ENCODE results near the gene MAP3K6. TPM values are rescaled to one million over a fixed set of nuclear protein-coding genes. Genes with fewer than 3 reads are reported as not detected.
A peak's percentile ranks its signal among the peaks of the same experiment; 100 is the strongest.

The MAP3K6 gene
- total RNA-seq, 1 experiment from 2014 or later = 37.0 TPM

GRCh38 chr1:27335506-27336422 lies 31.0 kb downstream of the MAP3K6 start:
- DNase-seq (ENCODE audit: low read depth) = no peak

GRCh38 chr1:27333717-27334279 lies 33.0 kb downstream of the MAP3K6 start:
- DNase-seq (ENCODE audit: low read depth) = no peak

- peak; percentile 34 for DNase-seq (ENCODE audit: low read depth)
Observed at GRCh38 chr1:27332536-27333281, 34.1 kb downstream of the MAP3K6 start.

GRCh38 chr1:27331922-27332321 lies 34.8 kb downstream of the MAP3K6 start:
- DNase-seq (ENCODE audit: low read depth) = no peak

GRCh38 chr1:27331426-27331825 lies 35.3 kb downstream of the MAP3K6 start:
- no peak for DNase-seq (ENCODE audit: low read depth)

GRCh38 chr1:27330786-27331185 lies 36.0 kb downstream of the MAP3K6 start:
- DNase-seq (ENCODE audit: low read depth) = no peak

GRCh38 chr1:27327964-27328363 lies 38.8 kb downstream of the MAP3K6 start:
- DNase-seq (ENCODE audit: low read depth) = no peak

- no peak for DNase-seq (ENCODE audit: low read depth)
Observed at GRCh38 chr1:27325286-27325685, 41.5 kb downstream of the MAP3K6 start.

GRCh38 chr1:27322569-27323240 lies 44.1 kb downstream of the MAP3K6 start:
- no peak for DNase-seq (ENCODE audit: low read depth)

- peak; percentile 96 for DNase-seq (ENCODE audit: low read depth)
Observed at GRCh38 chr1:27321813-27322568, 44.8 kb downstream of the MAP3K6 start, which contains the start of gene TMEM222. Gene TMEM222 (plus strand): TSS chr1:27322163. CDS start chr1:27322198, 35 bp downstream.

- no peak for DNase-seq (ENCODE audit: low read depth)
Observed at GRCh38 chr1:27318596-27318995, 48.2 kb downstream of the MAP3K6 start.

- no peak for DNase-seq (ENCODE audit: low read depth)
Observed at GRCh38 chr1:27318136-27318535, 48.6 kb downstream of the MAP3K6 start.

GRCh38 chr1:27316860-27317259 lies 49.9 kb downstream of the MAP3K6 start:
- no peak for DNase-seq (ENCODE audit: low read depth)

GRCh38 chr1:27314737-27315136 lies 52.0 kb downstream of the MAP3K6 start:
- DNase-seq (ENCODE audit: low read depth) = no peak

GRCh38 chr1:27314169-27314568 lies 52.6 kb downstream of the MAP3K6 start:
- no peak for DNase-seq (ENCODE audit: low read depth)

- no peak for DNase-seq (ENCODE audit: low read depth)
Observed at GRCh38 chr1:27307874-27308598, 58.7 kb downstream of the MAP3K6 start.

- DNase-seq (ENCODE audit: low read depth) = no peak
Observed at GRCh38 chr1:27306892-27307761, 59.6 kb downstream of the MAP3K6 start.

- no peak for DNase-seq (ENCODE audit: low read depth)
Observed at GRCh38 chr1:27306071-27306470, 60.7 kb downstream of the MAP3K6 start.
